Dermis blood vessel endothelial cell (primary cell): ENCODE results near the gene PLXDC1. TPM values are rescaled to one million over a fixed set of nuclear protein-coding genes. Genes with fewer than 3 reads are reported as not detected.
"Not testable (repeated sequence)": the region's sequence is repeated elsewhere in the genome, so short reads cannot be mapped to it uniquely, and the experiment has no call there.

Source experiments
- DNase-seq: peaks from one replicate; pipeline ENCODE4 v3.0.0; 2010
- total RNA-seq: library from RNA; depleted of rRNA; stranded (reverse); fragments of >200 nt; gene quantifications from 2 replicates; pipeline ENCODE4 v1.2.3, GENCODE V29; 2014

The PLXDC1 gene
- total RNA-seq, 1 donor from 2014 or later, result not detected

DNA sequence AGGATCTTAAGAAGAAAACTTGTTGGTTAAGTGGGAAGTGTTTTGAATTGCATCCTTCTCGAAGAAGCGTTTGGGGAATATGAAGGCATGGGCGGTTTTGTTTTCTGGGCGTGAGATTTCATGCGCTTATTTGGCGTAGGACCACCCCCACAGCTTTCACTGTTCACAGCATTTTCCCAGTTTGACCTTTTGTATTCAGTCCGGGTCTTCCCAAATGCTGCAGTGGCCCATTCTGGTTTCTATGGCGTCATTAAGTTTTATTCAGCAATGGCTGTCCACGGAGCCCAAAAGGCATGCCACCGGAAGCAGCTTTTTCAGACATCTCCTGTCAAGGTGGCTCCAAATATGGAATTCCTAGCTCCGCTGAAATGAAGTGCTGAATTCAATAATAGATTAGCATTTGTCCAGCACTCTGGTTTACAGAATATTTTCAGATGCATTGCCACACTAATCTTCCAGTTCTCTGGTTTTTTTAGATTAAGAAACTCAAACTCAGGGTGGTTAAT, 93.7 kb downstream of the PLXDC1 start:
- DNase-seq, result no peak

DNA sequence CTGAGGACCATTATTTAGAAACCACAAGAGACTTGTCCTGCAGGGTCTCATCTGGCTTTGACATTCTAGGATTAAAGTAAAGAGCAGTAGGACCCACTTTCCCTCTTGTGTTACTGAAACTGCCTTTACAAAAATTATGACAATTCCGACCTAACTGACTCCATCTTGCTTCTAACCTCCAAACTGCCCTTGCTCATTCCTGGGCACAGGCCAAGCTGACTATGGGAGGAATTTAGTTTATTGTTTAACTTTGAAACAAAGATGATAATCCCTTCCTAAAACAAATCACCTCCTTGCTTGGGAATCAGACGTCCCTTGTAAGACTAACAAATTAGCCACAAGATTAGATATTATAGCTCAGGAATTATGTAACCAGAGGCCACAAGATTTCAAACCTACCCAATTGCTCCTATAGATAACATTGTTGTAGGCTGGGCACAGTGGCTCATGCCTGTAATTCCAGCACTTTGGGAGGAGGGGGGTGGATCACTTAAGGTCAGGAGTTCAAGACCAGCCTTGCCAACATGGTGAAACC, 97.3 kb downstream of the PLXDC1 start:
- DNase-seq, result no peak

DNA sequence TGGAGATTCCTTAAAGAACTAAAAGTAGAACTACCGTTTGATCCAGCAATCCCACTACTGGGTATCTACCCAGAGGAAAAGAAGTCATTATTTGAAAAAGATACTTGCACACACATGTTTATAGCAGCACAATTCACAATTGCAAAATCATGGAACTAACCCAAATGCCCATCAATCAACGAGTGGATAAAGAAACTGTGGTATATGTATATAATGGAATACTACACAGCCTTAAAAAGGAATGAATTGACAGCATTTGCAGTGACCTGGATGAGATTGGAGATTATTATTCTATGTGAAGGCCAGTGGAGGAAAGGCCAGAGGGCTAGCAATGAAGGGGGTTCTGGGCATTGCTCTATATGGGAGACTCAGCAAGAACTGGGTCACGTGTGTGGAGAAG, 99.0 kb downstream of the PLXDC1 start:
- DNase-seq, result not testable (repeated sequence)

DNA sequence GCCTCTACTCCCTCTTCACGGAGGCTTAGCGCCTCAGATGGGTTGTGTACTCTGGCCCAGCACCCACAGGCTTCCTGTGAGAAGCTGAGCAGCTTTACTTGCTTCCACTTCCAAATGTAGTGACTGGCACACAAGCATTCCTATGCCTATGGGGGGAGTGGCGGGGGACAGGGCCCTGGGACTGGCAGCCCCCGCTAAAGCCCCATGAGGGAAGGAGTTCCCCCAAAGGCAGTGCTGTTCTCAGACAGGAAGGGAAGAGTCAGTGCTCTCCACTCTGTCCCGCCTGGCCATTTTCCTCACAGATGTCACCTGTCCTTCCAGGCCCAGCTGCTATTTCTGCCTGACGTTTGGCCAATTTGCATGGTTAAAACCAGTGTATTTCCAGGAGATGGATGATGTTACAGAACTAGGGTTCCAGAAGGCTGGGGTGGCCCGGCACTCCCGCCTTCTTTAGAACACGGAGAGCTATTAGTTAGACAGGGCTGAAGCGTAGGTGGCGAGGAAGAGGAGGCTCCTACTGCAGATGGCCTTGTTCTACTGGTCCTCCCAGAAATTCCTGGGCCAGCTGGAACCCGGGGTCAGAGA, 100.3 kb downstream of the PLXDC1 start:
- DNase-seq, result no peak

DNA sequence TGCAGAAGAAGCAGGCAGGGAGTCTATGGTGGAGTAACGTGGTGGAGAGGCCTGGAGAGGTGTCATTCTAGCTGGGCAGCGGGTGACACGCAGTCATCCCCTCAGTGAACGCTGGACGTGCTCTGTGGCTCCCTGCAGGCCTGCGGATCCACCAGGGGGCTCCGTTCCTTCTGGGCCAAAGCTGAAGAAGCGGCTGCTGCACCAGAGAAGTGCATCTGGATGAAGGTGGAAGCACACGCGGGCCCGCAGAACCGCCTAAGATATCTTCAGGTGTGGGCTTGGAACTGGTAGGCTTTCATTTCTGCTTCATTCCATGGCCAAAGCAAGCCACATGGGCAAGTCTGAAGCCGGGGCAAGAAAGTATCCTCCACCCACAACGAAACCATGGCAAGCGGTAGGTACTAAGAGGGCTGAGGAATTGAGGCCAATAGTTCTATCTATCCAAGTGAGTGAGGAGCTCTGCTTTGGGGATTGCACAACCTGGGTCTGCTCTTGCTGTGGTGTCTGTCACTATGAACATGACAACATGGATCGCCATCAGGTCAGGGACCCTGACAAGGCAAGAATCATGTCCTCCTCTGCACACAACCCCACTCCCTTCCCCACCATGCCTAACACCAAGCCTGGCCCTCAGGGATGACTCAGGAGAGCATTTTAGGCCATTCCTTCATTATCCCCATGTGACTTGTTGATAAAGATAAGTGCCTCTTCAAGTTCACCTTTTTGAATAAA, 105.3 kb downstream of the PLXDC1 start:
- no peak for DNase-seq

DNA sequence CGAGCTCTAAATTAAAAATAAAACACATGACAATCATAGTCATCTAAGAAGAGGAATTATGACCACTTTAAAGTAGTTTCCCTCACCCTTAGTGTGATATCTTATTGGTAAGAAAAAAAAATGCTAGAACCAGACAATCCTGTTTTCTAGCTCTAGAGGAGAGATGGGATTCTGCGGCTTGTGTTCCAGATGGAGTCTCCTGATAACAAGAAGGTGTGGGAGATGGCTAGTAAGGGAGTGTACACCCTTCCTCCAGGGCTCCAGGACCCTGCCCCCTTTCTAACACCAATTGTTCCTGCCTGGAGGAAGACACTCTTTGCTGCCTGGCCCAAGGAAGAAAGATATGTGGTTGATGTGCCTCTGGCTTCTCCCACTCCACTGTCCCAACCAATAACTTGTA, 115.4 kb downstream of the PLXDC1 start:
- no peak for DNase-seq

DNA sequence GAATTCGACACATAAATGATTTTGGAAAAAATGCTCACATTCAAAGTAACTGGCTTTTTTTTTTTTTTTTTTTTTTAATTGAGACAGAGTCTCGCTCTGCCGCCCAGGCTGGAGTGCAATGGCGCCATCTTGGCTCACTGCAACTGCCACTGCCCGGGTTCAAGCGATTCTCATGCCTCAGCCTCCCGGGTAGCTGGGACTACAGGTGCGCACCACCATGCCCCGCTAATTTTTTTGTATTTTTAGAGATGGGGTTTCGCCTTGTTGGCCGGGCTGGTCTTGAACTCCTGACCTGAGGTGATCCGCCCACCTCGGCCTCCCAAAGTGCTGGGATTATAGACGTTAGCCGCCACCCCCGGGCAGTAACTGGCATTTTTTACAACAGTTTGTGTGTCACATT, 115.9 kb downstream of the PLXDC1 start:
- DNase-seq, result not testable (repeated sequence)

DNA sequence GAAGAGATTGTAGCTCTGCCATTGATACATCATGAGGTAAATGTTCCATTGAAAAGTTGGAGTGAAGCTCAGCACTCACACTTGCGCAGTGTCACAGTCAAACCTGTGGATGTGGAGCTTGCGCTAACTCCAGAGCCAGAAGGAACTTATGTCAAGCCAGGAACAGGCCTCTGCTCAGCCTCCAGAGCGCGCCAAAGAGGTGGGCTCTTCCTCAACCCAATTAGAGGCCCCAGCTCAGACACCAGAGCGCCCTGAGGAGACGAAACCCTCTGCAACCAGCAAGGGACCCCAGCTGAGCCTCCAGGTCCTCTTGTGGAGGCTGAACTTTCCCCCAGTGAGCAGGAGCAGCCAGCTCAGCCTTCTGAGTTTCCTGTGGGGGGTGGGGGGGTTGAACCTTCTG, 122.7 kb downstream of the PLXDC1 start:
- no peak for DNase-seq

DNA sequence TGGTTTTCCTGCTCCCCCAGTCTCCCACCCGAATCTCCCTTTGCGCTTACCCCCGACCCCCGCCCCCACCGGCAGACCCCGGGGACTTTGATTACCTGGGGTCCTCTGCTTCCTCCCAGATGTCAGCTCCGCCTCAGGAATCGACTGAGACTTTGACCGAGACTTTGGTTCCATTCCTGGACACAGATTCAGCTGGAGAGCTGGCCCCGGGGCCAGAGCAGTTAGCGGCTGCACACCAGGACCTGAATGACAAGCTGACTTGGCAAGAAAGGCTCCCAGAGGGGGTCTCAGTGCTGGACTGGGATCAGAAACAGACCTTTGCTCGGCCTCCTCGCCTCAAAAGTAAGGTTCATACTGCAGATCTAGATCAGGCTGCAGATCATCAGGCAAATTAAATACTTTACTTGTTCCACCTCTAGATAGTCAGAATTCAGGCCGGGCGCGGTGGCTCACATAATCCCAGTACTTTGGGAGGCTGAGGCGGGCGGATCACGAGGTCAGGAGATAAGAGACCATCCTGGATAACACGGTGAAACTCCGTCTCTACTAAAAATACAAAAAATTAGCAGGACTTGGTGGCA, 123.9 kb downstream of the PLXDC1 start:
- no peak for DNase-seq

DNA sequence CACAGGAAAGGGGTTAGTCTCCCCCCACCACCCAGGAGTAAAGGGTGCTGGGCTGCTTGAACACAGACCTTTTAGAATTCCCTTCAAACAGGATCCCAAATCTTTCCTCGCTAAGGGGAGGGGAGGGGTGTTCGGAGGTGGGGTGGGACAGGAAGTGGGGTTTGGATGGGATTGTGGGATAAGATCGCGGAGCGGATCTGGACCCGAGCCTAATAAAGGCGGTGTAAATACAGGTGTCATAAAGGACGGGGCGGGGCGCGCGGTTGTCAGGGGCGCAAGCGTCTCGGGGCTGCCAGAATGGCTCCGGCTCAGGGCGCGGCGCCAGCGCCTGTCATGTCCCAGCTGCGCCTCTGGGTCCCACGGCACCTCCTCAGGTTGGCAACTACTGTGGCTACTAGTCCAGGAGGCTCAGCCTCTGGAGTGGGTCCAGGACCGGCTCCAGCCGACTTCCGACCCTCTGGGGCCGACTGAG, 124.4 kb downstream of the PLXDC1 start:
- DNase-seq, result peak; percentile 15

DNA sequence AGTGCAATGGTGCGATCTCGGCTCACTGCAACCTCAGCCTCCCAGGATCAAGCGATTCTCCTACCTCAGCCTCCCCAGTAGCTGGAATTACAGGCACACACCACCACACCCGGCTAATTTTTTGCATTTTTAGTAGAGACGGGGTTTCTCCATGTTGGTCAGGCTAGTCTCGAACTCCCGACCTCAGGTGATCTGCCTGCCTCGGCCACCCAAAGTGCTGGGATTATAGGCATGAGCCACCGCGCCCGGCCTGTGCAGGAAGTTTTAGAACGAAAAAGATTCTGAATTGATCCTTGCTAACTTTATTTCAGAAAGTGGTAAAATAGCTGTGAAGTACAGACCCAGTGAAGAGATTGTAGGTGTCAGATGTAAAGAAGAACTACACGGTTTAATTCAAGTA, 125.1 kb downstream of the PLXDC1 start:
- DNase-seq, result not testable (repeated sequence)

DNA sequence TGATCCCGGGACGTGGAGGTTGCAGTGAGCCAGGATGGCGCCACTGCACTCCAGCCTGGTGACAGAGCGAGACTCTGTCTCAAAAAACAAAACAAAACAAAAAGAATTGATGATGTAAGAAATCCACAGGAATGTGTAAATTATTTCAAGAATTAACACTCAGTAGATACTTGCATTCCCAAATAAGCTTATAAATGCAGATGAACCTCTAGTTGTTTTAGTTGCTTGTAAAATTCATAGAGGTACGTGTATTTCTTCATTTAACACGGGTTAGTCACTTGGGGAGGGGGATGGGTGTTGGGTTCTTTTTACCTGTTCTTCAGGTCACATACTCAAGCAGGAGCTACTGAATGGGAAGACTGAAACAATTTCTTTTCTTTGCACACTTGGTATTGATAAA, 128.5 kb downstream of the PLXDC1 start:
- DNase-seq, result no peak

DNA sequence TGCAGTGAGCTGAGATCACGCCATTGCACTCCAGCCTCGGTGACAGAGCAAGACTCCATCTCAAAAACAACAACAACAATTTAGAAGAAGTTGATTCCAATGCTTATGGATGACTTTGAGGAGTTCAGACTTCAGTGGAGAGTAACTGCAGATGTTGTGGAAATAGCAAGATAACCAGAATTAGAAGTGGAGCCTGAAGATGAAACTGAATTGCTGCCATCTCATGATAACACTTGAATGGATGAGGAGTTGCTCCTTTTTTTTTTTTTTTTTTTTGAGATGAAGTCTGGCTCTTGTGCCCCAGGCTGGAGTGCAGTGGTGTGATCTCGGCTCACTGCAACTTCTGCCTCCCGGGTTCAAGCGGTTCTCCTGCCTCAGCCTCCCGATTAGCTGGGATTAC, 131.4 kb downstream of the PLXDC1 start:
- not testable (repeated sequence) for DNase-seq

DNA sequence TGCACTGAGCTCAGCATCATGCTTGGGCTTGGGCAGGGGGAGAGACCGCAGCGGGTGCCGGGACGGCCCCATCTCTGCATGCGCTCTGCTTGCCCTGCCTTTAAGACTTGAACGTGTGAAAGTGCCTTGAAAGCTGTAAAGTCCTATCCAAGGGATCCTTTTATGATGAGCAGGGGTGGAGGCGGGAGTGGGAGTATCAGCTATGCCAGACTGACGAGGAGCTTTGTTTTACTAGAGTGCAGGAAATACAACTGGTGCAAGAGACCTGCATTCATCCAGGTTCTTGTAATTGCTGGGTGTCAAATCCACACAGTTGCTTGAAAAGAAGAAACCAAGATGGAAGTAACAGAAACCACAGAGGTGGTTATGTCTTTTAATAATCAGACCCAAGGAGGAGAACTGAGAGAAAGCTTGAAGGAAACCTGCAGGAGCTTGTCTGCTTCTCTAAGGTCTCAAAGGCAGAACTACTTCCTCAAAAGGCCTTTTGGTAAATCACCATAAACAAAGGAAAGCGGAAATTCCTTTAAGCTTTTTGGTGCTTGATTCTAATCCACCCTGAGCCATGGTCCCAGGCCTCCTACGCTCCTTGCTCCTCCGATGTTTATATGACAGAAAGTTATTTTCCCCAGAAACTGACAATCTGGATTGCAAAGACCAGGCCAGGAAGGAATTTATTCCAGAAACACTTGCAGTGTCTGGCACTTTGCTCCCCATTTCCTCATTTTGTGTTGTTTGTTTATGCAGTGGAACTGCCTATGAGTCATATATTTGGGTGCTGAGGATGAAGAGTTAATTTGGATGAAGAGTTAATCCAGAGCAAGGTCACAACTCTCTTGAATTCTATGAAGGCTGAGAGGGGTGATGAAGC, 132.9 kb downstream of the PLXDC1 start:
- DNase-seq, result peak; percentile 23

DNA sequence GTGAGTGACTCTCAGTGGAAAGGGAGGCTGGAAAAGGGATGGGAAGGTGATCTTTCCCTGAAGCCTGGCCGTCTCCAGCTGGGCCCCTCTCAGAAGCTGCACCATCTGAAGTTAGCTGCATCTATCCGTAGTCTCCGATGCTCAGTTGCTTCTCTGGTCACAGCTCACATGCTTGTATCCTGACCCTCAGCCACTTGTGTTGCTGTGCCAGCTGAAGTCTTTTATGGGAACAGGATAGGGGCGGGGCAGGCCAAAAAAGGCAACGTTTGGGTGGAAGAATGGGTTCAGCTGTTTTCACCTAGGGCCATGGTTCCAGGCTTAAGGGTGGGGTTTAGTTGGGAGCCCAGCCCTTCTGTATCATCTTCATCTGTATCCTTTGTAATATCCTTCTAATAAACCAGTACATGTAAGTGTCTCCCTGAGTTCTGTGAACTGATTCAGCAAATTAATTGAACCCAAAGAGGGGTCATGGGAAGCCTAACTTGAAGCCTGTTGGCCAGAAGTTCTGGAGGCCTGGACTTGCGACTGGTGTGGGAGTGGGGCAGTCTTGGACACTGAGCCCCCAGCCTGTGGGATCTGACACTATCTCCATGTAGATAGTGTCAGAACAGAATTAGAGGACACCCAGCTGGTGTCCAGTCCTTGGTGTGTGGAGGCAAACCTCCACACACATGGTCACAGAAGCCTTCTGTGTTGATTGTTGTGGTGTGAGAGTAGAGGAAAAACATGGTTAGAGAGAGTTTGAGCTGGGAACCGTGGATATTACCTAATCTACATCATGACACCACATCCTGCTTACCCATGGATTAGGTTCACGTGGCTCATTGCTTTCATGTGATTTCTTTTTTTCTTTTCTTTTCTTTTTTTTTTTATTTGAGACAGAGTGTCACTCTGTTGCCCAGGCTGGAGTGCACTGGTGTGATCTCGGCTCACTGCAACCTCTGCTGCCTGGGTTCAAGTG, 135.0 kb downstream of the PLXDC1 start:
- DNase-seq, result no peak

DNA sequence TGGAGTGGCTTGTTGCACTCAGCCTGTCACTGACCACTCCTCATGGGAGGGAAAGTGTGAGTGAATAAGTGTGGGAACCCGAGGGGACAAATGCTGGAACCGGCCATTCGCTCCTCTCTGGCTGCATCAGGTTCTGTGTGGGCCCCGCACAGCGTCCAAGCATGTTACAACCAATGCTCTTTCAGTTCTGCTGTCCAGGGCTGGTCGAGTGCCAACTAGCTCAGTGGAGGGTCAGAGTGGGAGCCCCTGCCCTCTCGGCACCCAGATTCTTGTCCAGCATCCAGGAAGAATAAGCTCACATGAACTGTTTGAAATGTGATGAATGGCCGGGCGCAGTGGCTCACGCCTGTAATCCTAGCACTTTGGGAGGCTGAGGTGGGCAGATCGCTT, 135.9 kb downstream of the PLXDC1 start:
- no peak for DNase-seq

DNA sequence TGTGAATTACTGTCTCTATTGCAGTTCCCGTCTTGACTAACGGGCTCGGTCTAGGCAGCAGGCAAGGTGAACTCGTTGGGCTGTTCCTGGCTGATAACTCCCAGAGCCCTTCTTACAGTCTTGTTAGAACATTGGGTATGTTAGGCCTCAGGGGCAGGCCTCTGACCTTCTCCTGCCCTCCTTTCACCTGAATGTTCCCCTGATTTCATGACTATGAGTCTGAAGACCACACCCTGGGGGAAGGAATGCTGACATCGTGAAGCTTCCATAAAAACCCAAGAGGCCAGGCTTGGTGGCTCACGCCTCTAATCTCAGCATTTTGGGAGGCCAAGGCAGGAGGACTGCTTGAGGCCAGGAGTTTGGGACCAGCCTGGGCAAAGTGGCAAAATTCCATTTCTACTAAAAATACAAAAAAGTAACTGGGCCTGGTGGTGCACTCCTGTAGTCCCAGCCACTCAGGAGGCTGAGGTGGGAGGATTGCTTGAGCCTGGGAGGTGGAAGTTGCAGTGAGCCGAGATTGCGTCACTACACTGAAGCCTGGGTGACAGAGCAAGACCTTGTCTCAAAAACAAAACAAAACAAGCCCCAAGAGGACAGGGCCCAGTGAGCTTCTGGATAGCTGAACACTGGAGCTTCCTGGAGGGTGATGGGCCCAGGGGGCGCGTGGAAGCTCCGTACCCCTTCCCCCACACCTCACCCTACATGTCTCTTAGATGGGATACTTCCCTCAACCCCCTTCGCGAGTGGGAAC, 136.5 kb downstream of the PLXDC1 start:
- no peak for DNase-seq

DNA sequence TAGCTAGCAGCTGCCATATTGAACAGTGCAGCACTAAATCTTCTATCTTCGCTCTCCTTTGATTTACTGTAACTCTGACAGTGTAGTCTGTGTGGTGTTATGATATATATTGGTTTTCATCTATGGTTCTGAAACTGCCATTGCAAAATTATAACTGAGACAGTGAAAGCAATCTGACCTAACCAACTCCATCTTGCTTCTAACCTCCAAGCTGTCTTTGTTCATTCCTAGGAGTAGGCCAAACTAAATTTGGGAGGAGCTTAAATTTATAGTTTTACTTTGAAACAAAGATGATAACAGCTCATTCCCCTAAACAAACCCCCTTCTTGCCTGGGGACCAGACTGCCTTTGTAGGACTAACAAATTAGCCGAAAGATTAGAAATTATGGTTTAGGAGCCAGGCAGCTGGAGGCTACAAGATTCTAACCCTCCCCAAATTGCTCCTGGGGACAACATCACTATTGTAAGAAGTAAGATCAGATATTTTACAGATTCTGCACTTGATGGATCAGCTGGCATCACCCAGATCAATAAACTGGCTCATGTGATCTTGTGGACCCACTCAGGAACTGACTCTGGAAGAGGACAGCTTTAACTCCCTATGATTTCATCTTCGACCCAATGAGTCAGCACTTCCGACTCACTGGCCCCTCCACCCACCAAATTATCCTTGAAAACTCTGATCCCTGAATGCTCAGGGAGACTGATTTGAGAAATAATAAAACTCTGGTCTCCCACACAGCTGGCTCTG, 137.2 kb downstream of the PLXDC1 start:
- DNase-seq, result peak; percentile 59
